Forelimb muscle (tissue), 1 donor: ENCODE measurements around the gene ACHE. TPM values are rescaled to one million over a fixed set of nuclear protein-coding genes. Genes with fewer than 3 reads are reported as not detected.

Source experiments
- DNase-seq: peaks from one replicate; pipeline ENCODE4 v3.0.0-alpha.2; 2013; ENCODE audit warnings: low read depth
- polyA plus RNA-seq: library from polyadenylated mRNA; unstranded; fragments of 120-200 nt; gene quantifications from one replicate; pipeline ENCODE4 v1.2.1, GENCODE V29; 2013; ENCODE audit not compliant: insufficient read length

The ACHE gene
- polyA plus RNA-seq, 1 donor = 67.1 TPM

- no peak for DNase-seq
Measured at GRCh38 chr7:100884736-100885439, 10.8 kb downstream of the ACHE start.

GRCh38 chr7:100882785-100883526, 12.7 kb downstream of the ACHE start:
- DNase-seq = no peak

- DNase-seq = no peak
Measured at GRCh38 chr7:100882201-100882600, 13.5 kb downstream of the ACHE start.

GRCh38 chr7:100881136-100881535, 14.6 kb downstream of the ACHE start:
- no peak for DNase-seq

- DNase-seq = no peak
Measured at GRCh38 chr7:100880645-100881044, 15.0 kb downstream of the ACHE start.

- no peak for DNase-seq
Measured at GRCh38 chr7:100879685-100880261, 15.9 kb downstream of the ACHE start.

GRCh38 chr7:100878685-100879084, 17.0 kb downstream of the ACHE start:
- no peak for DNase-seq

GRCh38 chr7:100878013-100878412, 17.7 kb downstream of the ACHE start:
- DNase-seq = no peak

GRCh38 chr7:100875356-100875751, 20.3 kb downstream of the ACHE start:
- DNase-seq = no peak

GRCh38 chr7:100874577-100875355, 20.9 kb downstream of the ACHE start, which contains the start of gene SRRT:
SRRT (plus strand) TSS chr7:100875103; CDS start chr7:100875591, 488 bp downstream.
- DNase-seq = peak; percentile 96

GRCh38 chr7:100874300-100874576, 21.4 kb downstream of the ACHE start:
- DNase-seq = no peak

- no peak for DNase-seq
Measured at GRCh38 chr7:100873599-100874299, 21.9 kb downstream of the ACHE start.

GRCh38 chr7:100867776-100868485, 27.8 kb downstream of the ACHE start:
- DNase-seq = no peak

GRCh38 chr7:100867040-100867775, 28.5 kb downstream of the ACHE start, which contains the start of gene TRIP6:
TRIP6 (plus strand) TSS chr7:100867387; CDS start chr7:100867498, 111 bp downstream.
- no peak for DNase-seq

GRCh38 chr7:100866729-100867039, 29.0 kb downstream of the ACHE start:
- DNase-seq = no peak

GRCh38 chr7:100865938-100866728, 29.6 kb downstream of the ACHE start:
- no peak for DNase-seq

- DNase-seq = no peak
Measured at GRCh38 chr7:100865372-100865911, 30.2 kb downstream of the ACHE start.

- no peak for DNase-seq
Measured at GRCh38 chr7:100864263-100864845, 31.3 kb downstream of the ACHE start.
